GM18907 (cell line): ENCODE data around the gene NAV2.
"Not testable (repeated sequence)": the region's sequence is repeated elsewhere in the genome, so short reads cannot be mapped to it uniquely, and the experiment has no call there.

Source experiments
- ATAC-seq: cut with Tn5 transposase; IDR thresholded peaks from one replicate; pipeline ENCODE4 v1.9.1; 2021; ENCODE audit warnings: mild to moderate bottlenecking, moderate library complexity; ENCODE audit not compliant: unreplicated experiment

Gene NAV2

GRCh38 chr11:19879307-19880087, 166.9 kb downstream of the NAV2 start:
- no peak for ATAC-seq

DNA sequence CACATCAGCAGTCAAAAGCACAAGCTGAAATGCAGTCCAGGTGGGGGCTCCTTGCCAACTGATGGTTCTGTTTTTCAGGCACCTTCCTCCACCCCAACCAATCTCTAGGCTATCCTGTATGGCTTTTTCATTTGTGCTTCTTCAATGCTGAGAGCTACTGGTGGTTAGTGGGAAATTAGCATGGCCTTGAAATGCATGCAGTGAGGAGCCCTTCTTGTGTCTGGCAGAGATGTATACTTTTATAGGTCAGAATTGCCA, 167.4 kb downstream of the NAV2 start:
- no peak for ATAC-seq

GRCh38 chr11:19881177-19881576, 168.5 kb downstream of the NAV2 start:
- no peak for ATAC-seq

DNA sequence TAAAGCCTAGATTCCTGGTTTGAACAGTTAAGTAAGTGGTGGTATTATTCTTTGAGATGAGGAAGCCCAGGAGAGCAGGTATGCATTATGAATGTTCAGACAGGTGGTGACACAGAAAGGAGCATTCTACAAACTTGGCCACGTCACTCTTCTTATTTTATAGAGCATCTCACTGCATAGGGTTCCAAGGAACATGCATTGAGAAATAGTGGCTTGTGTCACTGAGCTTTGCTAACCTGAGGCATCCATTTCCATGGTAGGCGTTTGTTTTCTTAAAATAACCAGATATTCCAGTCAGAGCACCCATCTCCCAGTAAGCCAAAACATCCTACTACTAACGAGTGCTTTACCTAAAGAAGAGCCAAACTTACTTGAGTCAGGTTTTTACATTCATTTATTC, 169.7 kb downstream of the NAV2 start:
- ATAC-seq = no peak

DNA sequence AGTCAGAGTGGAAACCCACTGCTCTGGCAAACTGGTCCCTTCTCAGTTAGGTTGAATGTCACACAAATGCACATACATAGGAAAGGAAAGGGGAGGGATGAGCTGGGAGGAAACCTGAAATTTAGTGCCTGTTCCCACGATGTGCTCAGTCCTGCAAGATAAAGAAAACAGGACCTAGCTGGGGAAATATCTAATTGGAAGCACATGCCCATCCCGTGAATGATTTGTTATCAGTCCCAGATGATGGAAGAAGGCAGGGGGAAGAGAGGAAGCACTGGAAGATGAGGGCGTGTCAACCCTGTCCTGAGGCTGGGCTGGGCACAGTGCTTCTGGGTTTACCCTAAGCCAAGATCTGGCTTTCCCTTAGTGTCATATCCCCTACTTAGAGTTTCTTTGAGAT, 173.9 kb downstream of the NAV2 start:
- no peak for ATAC-seq

- no peak for ATAC-seq
These were observed 175.2 kb downstream of the NAV2 start for GRCh38 chr11:19887842-19888241.

DNA sequence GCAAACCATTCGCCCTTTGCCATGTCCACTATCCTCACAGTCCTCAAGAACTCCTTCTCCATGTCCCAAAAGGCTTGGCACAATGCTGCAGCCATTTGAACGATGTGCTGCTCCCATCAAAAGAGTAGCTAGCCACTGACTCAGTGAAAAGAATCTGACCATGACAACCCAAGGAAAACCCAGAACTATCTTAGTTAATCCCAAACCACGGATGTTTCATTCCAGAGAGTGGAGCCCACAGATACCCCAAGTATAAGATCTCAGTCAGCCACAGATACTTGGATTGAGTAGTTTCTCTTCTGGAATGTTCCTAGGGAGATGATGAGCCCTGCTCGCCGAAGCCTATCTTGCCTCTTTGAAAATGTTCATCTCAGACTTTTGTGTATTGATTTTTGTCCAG, 176.9 kb downstream of the NAV2 start:
- no peak for ATAC-seq

GRCh38 chr11:19890308-19890707, 177.7 kb downstream of the NAV2 start:
- ATAC-seq = no peak

GRCh38 chr11:19891022-19891421, 178.4 kb downstream of the NAV2 start:
- ATAC-seq = no peak

GRCh38 chr11:19892387-19892786, 179.8 kb downstream of the NAV2 start:
- no peak for ATAC-seq

- no peak for ATAC-seq
These were observed 180.2 kb downstream of the NAV2 start for GRCh38 chr11:19892876-19893275.

DNA sequence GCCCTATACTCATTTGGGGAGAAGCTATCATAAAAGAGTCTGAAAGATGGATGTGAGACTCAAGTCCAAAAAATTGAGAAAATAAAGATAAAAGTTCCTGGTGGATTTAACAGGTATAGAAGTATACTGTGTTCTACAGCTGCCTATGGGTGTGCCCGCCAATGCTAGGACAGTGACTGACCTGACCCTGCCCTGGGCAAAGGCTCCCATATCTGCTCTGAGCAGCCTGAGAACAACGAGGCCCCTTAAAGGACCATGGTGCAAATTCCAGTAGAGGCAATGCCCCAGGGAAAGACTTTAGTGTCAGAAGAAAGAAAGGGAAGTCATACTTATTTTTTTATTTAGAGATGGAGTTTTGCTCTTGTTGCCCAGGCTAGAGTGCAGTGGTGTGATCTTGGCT, 181.8 kb downstream of the NAV2 start:
- ATAC-seq = no peak

DNA sequence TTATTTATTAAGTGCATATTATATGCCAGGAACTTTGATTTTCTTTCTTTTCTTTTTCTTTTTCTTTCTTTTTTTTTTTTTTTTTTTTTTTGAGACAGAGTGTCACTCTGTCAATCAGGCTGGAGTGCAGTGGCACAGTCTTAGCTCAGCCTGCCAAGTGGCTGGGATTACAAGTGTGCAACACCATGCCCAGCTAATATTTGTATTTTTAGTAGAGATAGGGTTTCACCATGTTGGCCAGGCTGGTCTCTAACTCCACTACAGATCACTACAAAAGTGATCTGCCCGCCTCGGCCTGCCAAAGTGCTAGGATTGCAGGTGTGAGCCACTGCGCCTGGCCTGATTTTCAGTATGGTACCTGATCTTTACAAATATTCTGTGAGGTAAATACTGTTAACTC, 182.4 kb downstream of the NAV2 start:
- ATAC-seq = not testable (repeated sequence)

DNA sequence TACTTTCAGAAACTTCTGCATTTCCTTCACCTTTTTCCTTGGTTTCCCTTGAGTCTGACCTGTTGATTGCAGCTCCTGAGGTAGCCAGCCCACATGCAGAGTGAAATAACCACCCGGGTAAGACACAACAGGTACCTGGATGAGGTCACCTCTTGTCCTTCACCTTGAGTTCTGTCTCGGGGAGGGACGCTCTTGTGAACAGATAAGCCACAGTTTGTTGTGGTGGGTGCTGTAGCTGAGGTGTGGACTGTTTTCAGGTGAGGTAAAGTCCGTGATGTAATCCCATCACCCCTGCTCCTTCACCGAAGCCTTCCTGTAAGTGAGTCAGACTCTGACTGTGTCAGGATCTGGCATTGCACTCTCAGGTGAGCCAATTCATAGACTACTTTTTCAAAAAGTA, 183.1 kb downstream of the NAV2 start:
- no peak for ATAC-seq

DNA sequence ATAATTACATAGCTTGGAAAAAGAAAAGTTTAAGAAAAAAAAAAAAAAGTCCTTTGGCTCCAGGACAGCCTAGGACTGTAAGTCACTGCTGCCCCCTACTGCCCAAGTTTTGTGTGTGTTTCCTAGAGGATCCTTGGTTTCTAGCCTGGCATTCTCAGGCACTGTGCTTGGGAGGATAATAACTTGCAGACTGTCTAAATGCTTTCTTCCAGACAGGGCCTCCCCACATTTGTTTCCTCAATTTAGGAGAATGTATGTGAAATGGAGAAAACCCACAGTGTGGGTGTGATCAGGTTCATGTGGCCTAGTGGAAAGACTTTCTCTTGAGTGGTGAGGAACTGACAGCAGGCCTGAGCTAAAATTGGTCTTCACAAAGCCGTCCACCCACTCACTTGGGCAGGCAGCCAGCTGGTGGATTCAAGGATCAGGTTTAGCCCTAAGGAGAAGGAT, 191.0 kb downstream of the NAV2 start:
- peak; percentile 43 for ATAC-seq

DNA sequence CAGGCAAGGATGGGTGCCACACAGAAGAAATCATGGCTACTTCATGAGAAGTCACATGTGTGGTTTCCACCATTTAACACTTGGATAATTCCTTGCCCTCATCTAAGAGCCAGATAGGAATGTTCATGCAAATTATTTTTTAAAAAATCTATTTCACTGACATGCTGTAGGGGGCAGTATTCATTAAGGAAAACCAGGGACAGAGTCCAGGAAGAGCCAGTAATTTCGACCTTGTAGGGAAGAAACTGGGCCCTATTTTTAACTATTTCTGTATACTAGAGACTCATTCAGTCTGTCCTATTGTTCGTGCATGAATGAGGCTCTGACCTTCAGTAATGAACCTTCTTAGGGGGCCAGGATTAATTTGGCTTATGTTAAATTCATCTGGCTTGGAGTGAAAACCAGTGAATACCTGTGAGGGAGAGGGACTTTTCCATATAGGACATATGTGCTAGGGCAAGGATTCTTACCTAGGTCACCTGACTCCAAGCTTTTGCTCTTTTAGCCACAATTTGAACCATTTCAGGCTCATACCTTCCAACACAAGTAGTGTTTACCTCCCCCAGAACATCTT, 192.7 kb downstream of the NAV2 start:
- no peak for ATAC-seq

GRCh38 chr11:19906126-19906525, 193.5 kb downstream of the NAV2 start:
- no peak for ATAC-seq

DNA sequence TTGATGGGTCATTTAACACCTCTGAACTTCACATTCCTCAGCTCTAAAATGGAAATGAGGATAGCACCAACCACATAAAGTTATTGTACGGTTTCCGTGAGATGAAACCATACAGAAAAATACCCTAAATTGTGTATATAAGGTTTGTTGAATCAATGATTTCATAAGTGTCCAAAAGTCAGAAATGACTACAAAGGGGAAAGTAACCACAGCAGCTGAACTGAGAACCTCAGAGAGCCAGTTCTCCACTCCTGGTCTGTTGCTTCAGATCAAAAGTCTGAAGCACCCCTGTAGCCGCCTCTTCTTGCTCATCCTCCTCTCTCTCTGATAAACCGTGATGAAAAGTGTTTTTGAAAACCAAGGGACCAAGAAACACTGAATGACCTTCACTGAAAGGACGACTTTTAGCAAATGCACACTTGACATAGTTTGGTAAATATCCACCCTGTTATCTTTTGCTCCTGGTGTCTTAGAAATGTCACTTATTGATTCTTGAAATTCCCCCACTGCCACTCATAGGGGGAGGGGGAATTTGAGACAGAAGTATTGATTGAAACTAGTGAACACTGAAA, 194.5 kb downstream of the NAV2 start:
- peak; percentile 88 for ATAC-seq

GRCh38 chr11:19907839-19908238, 195.2 kb downstream of the NAV2 start:
- ATAC-seq = no peak

DNA sequence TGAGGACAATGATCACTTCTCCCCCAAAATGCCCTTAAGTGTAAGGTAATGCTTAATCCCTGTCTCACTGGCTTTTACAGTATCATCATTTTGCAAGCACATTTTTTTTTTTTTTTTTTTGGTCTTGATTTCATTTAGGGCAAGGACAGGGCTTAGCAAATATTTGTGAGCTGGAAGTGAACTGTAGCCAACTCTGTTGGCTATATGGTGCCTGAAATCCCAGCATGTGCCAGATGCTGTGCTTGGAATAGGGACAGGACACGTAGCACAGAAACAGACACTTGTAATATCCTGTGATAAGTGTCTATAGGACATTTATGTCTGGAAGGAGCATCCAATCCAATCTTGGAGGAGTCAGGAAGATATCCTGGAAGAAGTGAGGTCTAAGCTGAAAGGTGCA, 198.3 kb downstream of the NAV2 start:
- ATAC-seq = no peak

DNA sequence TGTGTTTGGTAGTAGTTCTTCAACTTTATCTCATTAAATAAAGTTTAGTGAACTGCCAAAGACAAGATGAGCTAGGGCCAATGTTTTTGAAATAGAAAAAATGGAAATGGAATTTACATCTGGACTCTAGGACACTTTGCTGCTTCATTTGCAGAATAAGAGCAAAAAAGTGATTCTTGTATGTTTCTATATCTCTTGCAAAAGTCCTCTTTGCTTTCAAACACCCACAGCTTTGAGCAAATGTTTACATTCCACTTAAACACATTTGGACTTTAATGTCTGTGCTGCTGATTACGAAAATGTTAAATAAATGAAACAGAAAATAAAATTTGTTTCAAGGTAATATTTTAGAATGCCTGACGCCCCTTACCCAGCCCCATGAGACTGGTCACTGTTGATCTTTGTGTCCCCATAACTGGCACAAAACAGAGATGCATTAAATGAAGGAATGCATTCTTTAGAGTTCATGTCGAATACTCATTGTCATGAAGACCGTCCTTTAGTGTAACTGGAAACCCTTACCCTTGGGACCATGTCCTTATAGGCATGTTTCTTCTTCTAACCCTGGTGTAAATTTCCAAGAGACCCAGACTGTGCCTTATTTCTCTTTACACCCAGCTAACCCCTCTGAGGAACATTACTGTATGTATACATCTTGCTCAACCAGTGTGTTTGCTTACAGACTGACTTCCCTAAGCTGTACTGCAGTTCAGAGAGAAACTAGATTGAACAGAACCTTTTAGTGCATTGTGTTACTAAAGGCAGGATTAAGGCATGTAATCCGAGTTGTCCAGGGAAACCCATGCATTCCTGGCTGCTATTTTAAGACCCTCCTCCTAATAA, 199.7 kb downstream of the NAV2 start:
- no peak for ATAC-seq
